GM23248 (cell line): ENCODE data around the gene TMEM231. TPM values are rescaled to one million over a fixed set of nuclear protein-coding genes. Genes with fewer than 3 reads are reported as not detected.

Experiments used
- DNase-seq: peaks from one replicate; pipeline ENCODE4 v3.0.0-alpha.2; 2015
- H2AFZ ChIP-seq: fragments of 200-600 bp; sonication (generic); 2 replicates; pipeline ENCODE4 v1.6.1; 2016; ENCODE audit warnings: antibody characterized with exemption
- H3F3A ChIP-seq: fragments of 200-600 bp; sonication (generic); 2 replicates; pipeline ENCODE4 v1.6.1; 2016; ENCODE audit warnings: mild to moderate bottlenecking, antibody characterized with exemption, mixed run types; ENCODE audit not compliant: insufficient read depth
- H3K27ac ChIP-seq: fragments of 200-600 bp; sonication (generic); 2 replicates; pipeline ENCODE4 v1.5.1; 2016; ENCODE audit warnings: mild to moderate bottlenecking
- H3K27me3 ChIP-seq: fragments of 200-600 bp; sonication (generic); replicated peaks from 2 replicates; pipeline ENCODE4 v1.6.1; 2016; ENCODE audit warnings: mild to moderate bottlenecking; ENCODE audit not compliant: insufficient read depth
- H3K36me3 ChIP-seq: fragments of 200-600 bp; sonication (generic); 2 replicates; pipeline ENCODE4 v1.6.1; 2016; ENCODE audit warnings: low read depth, mild to moderate bottlenecking
- H3K4me1 ChIP-seq: fragments of 200-600 bp; sonication (generic); 2 replicates; pipeline ENCODE4 v1.6.1; 2016; ENCODE audit warnings: mild to moderate bottlenecking; ENCODE audit not compliant: insufficient read depth
- H3K4me2 ChIP-seq: fragments of 200-600 bp; sonication (generic); one replicate; pipeline ENCODE4 v1.6.1; 2016; ENCODE audit warnings: mild to moderate bottlenecking; ENCODE audit not compliant: unreplicated experiment
- H3K4me3 ChIP-seq: fragments of 200-600 bp; sonication (generic); 2 replicates; pipeline ENCODE4 v1.5.1; 2016; ENCODE audit warnings: mild to moderate bottlenecking
- H3K79me2 ChIP-seq: fragments of 200-600 bp; sonication (generic); 2 replicates; pipeline ENCODE4 v1.6.1; 2016; ENCODE audit warnings: mild to moderate bottlenecking; ENCODE audit not compliant: insufficient read depth
- H3K9ac ChIP-seq: fragments of 200-600 bp; sonication (generic); 2 replicates; pipeline ENCODE4 v1.6.1; 2016; ENCODE audit warnings: mild to moderate bottlenecking
- H3K9me2 ChIP-seq: fragments of 200-600 bp; sonication (generic); 2 replicates; pipeline ENCODE4 v1.6.1; 2016; ENCODE audit warnings: mixed run types, mild to moderate bottlenecking, moderate library complexity; ENCODE audit not compliant: insufficient read depth
- H3K9me3 ChIP-seq: fragments of 200-600 bp; sonication (generic); one replicate; pipeline ENCODE4 v1.6.1; 2017; ENCODE audit warnings: low read depth
- H4K20me1 ChIP-seq: fragments of 200-600 bp; sonication (generic); 2 replicates; pipeline ENCODE4 v1.6.0; 2016; ENCODE audit not compliant: insufficient read depth
- EZH2 ChIP-seq: fragments of 200-600 bp; sonication (generic); IDR thresholded peaks from 2 replicates; pipeline ENCODE4 v1.6.1; 2018; ENCODE audit warnings: antibody characterized with exemption, mild to moderate bottlenecking; ENCODE audit not compliant: insufficient read depth, poor library complexity, severe bottlenecking
- EZH2phosphoT487 ChIP-seq: fragments of 200-600 bp; sonication (generic); IDR thresholded peaks from 2 replicates; pipeline ENCODE4 v1.6.1; 2018; ENCODE audit warnings: antibody characterized with exemption, moderate library complexity, mild to moderate bottlenecking, low read depth; ENCODE audit not compliant: insufficient read depth
- WGBS, 2 experiments: methylation state at CpG; one replicate each; pipeline ENCODE4 v1.1.6; 2015 to 2017; ENCODE audit warnings: low lambda C conversion rate in 2 of 2, low coverage in 1 of 2; ENCODE audit errors: missing lambda C conversion rate in 2 of 2; 5-methylcytosine and 5-hydroxymethylcytosine counted together
- in situ Hi-C: fragments of 300-500 bp; cut with MboI; formaldehyde crosslinking; loops from 2 replicates; pipeline ENCODE4 v1.15.0; 2020
- polyA plus RNA-seq: library from polyadenylated mRNA; unstranded; fragments of >200 nt; fragmentation: Nextera tagmentation; extraction: Ambion mirVana; gene quantifications from 2 replicates; pipeline ENCODE4 v1.2.1, GENCODE V29; 2016
- total RNA-seq: library from RNA; depleted of rRNA; stranded (reverse); fragments of >200 nt; shearing (Covaris generic); gene quantifications from 2 replicates; pipeline ENCODE4 v1.2.3, GENCODE V29; 2014

Gene TMEM231
- total and polyA plus RNA-seq, 2 experiments from 2014 or later = 13.5 to 20.3 TPM

GRCh38 chr16:75566040-75566757, 10.1 kb upstream of the TMEM231 start, which contains the start of gene GABARAPL2:
Gene GABARAPL2, plus strand, starts transcription at chr16:75566379. Its CDS starts 108 bp downstream, at chr16:75566487.
- WGBS, 2 experiments = 0 to 1% methylated on average over 39 to 61 of the region's 69 CpGs
- H3K36me3 ChIP-seq = peaks cover 31% of the 10 kb centered on the region
- peak within 1 kb of the TSS; percentile 4; the same call in 1 of the 2 replicates for H3K27ac ChIP-seq
- in situ Hi-C loops = no loop called here
- H3K9ac ChIP-seq = peak within 1 kb of the TSS; percentile 80
- no peaks in the 10 kb centered on the region for H3K9me2 ChIP-seq
- H2AFZ ChIP-seq = peak within 1 kb of the TSS; percentile 99
- peak within 1 kb of the TSS; percentile 98 for H3K4me2 ChIP-seq
- H3K4me1 ChIP-seq = peaks cover 18% of the 10 kb centered on the region; the same call in 1 of the 2 replicates
- peaks cover 14% of the 10 kb centered on the region; the same call in 1 of the 2 replicates for H3F3A ChIP-seq
- H3K27me3 ChIP-seq = no peaks in the 10 kb centered on the region
- DNase-seq = peak; percentile 94
- peaks cover 4% of the 10 kb centered on the region; the same call in 1 of the 2 replicates for H4K20me1 ChIP-seq
- H3K79me2 ChIP-seq = peaks cover 48% of the 10 kb centered on the region
- H3K4me3 ChIP-seq = peak within 1 kb of the TSS; percentile 88
- TF ChIP-seq EZH2phosphoT487 = no peak
- TF ChIP-seq EZH2 = no peak
- H3K9me3 ChIP-seq = no peaks in the 10 kb centered on the region

GRCh38 chr16:75565640-75566039, 9.6 kb upstream of the TMEM231 start:
- peaks cover 26% of the 10 kb centered on the region for H3K36me3 ChIP-seq
- no peaks in the 10 kb centered on the region for H3K9me3 ChIP-seq
- in situ Hi-C loops = no loop called here
- H3K4me2 ChIP-seq = peak overlapping the region; percentile 98
- H3F3A ChIP-seq = peaks cover 14% of the 10 kb centered on the region; the same call in 1 of the 2 replicates
- H4K20me1 ChIP-seq = peaks cover 4% of the 10 kb centered on the region; the same call in 1 of the 2 replicates
- H3K9ac ChIP-seq = peak overlapping the region; percentile 80
- H3K27ac ChIP-seq = 0 out of 2 replicates have a peak overlapping the region, but pooled peaks have one; percentile 4
- peaks cover 44% of the 10 kb centered on the region for H3K79me2 ChIP-seq
- H3K27me3 ChIP-seq = no peaks in the 10 kb centered on the region
- no peak for DNase-seq
- WGBS, 2 experiments = 18 to 20% methylated on average over 15 of the region's 15 CpGs
- no peaks in the 10 kb centered on the region for H3K9me2 ChIP-seq
- H2AFZ ChIP-seq = peak overlapping the region; percentile 99
- H3K4me1 ChIP-seq = peaks cover 18% of the 10 kb centered on the region; the same call in 1 of the 2 replicates
- H3K4me3 ChIP-seq = peak overlapping the region; percentile 88
- TF ChIP-seq EZH2phosphoT487 (no peak), EZH2 (no peak)

- 33% methylated on average over 9 to 10 of the region's 10 CpGs for WGBS, 2 experiments
- H3K4me2 ChIP-seq = no peak overlapping the region
Observed at GRCh38 chr16:75559564-75560372, 3.7 kb upstream of the TMEM231 start.

GRCh38 chr16:75558846-75559401, 2.9 kb upstream of the TMEM231 start:
- H3K4me2 ChIP-seq = no peak overlapping the region
- no peaks in the 10 kb centered on the region for H3K36me3 ChIP-seq
- in situ Hi-C loops = no loop called here
- no peaks in the 10 kb centered on the region for H3K9me3 ChIP-seq
- H3K4me3 ChIP-seq = no peak overlapping the region
- TF ChIP-seq EZH2 (no peak), EZH2phosphoT487 (no peak)
- WGBS, 2 experiments = 53 to 59% methylated on average over 2 of the region's 2 CpGs
- H3K9me2 ChIP-seq = no peaks in the 10 kb centered on the region
- H3K27ac ChIP-seq = no peak overlapping the region
- no peak overlapping the region for H2AFZ ChIP-seq
- H3F3A ChIP-seq = peaks cover 5% of the 10 kb centered on the region
- DNase-seq = no peak
- peaks cover 4% of the 10 kb centered on the region; the same call in 1 of the 2 replicates for H3K4me1 ChIP-seq
- H3K27me3 ChIP-seq = no peaks in the 10 kb centered on the region
- no peaks in the 10 kb centered on the region for H4K20me1 ChIP-seq
- H3K9ac ChIP-seq = no peak overlapping the region
- H3K79me2 ChIP-seq = 0 out of 2 replicates have a peak, but pooled peaks cover 3% of the 10 kb centered on the region

More at GRCh38 chr16:75559564-75560372, 3.7 kb upstream of the TMEM231 start:
- H3K9ac ChIP-seq = no peak overlapping the region
- no peaks in the 10 kb centered on the region for H4K20me1 ChIP-seq
- no peak overlapping the region for H3K4me3 ChIP-seq
- peak overlapping the region; percentile 67 for H2AFZ ChIP-seq
- H3K27me3 ChIP-seq = no peaks in the 10 kb centered on the region
- no peaks in the 10 kb centered on the region for H3K9me3 ChIP-seq
- H3K79me2 ChIP-seq = no peaks in the 10 kb centered on the region
- peak; percentile 74 for DNase-seq
- no peaks in the 10 kb centered on the region for H3K9me2 ChIP-seq
- H3K27ac ChIP-seq = no peak overlapping the region
- H3K4me1 ChIP-seq = peaks cover 4% of the 10 kb centered on the region; the same call in 1 of the 2 replicates
- TF ChIP-seq EZH2phosphoT487 (no peak), EZH2 (no peak)
- in situ Hi-C loops = no loop called here
- peaks cover 9% of the 10 kb centered on the region for H3F3A ChIP-seq
- H3K36me3 ChIP-seq = no peaks in the 10 kb centered on the region
